Measurements from ENCODE around the gene MAP3K20.

GRCh38 chr2:173264151-173264550 is 188.5 kb downstream of the MAP3K20 start:
- TF ChIP-seq, protein P1, sequence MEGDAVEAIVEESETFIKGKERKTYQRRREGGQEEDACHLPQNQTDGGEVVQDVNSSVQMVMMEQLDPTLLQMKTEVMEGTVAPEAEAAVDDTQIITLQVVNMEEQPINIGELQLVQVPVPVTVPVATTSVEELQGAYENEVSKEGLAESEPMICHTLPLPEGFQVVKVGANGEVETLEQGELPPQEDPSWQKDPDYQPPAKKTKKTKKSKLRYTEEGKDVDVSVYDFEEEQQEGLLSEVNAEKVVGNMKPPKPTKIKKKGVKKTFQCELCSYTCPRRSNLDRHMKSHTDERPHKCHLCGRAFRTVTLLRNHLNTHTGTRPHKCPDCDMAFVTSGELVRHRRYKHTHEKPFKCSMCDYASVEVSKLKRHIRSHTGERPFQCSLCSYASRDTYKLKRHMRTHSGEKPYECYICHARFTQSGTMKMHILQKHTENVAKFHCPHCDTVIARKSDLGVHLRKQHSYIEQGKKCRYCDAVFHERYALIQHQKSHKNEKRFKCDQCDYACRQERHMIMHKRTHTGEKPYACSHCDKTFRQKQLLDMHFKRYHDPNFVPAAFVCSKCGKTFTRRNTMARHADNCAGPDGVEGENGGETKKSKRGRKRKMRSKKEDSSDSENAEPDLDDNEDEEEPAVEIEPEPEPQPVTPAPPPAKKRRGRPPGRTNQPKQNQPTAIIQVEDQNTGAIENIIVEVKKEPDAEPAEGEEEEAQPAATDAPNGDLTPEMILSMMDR (IDR thresholded peaks at IDR 0.05): no peak
- TF ChIP-seq POLR2A (IDR thresholded peaks at IDR 0.05): no peak

Measured in thyroid gland (tissue), 4 donors.